ENCODE results near the gene BBX.

The BBX gene

GRCh38 chr3:107604057-107604822 lies 81.5 kb downstream of the BBX start:
- FAIRE-seq: no peak

GRCh38 chr3:107611775-107612469 lies 89.2 kb downstream of the BBX start:
- FAIRE-seq: no peak

GRCh38 chr3:107612664-107613084 lies 89.9 kb downstream of the BBX start:
- no peak for FAIRE-seq

GRCh38 chr3:107619549-107619948 lies 96.8 kb downstream of the BBX start:
- no peak for FAIRE-seq

GRCh38 chr3:107620534-107620933 lies 97.8 kb downstream of the BBX start:
- no peak for FAIRE-seq

GRCh38 chr3:107621465-107621864 lies 98.7 kb downstream of the BBX start:
- no peak for FAIRE-seq

GRCh38 chr3:107627962-107628542 lies 105.3 kb downstream of the BBX start:
- no peak for FAIRE-seq

- no peak for FAIRE-seq
Measured at GRCh38 chr3:107629566-107629965, 106.8 kb downstream of the BBX start.

- FAIRE-seq: no peak
Measured at GRCh38 chr3:107630779-107631178, 108.0 kb downstream of the BBX start.

GRCh38 chr3:107632576-107632975 lies 109.8 kb downstream of the BBX start:
- FAIRE-seq: no peak

GRCh38 chr3:107633327-107634098 lies 110.8 kb downstream of the BBX start:
- FAIRE-seq: no peak

- no peak for FAIRE-seq
Measured at GRCh38 chr3:107634099-107634489, 111.3 kb downstream of the BBX start.

- FAIRE-seq: no peak
Measured at GRCh38 chr3:107637416-107638183, 114.8 kb downstream of the BBX start.

GRCh38 chr3:107641572-107642307 lies 119.0 kb downstream of the BBX start:
- FAIRE-seq: no peak

- no peak for FAIRE-seq
Measured at GRCh38 chr3:107643038-107643883, 120.5 kb downstream of the BBX start.

- FAIRE-seq: no peak
Measured at GRCh38 chr3:107644631-107645030, 121.9 kb downstream of the BBX start.

GRCh38 chr3:107650788-107651187 lies 128.0 kb downstream of the BBX start:
- no peak for FAIRE-seq

GRCh38 chr3:107651782-107652181 lies 129.0 kb downstream of the BBX start:
- no peak for FAIRE-seq

- FAIRE-seq: no peak
Measured at GRCh38 chr3:107654218-107654617, 131.5 kb downstream of the BBX start.

- FAIRE-seq: no peak
Measured at GRCh38 chr3:107657971-107658370, 135.2 kb downstream of the BBX start.
